Mucosa of descending colon (tissue), 3 donors: Measurements from ENCODE around the gene SHROOM2. TPM values are rescaled to one million over a fixed set of nuclear protein-coding genes. Genes with fewer than 3 reads are reported as not detected.

ENCODE experiments used
- ATAC-seq: fragments of 200-7000 bp; cut with Tn5 transposase; one replicate; pipeline ENCODE4 v1.9.1; 2020; ENCODE audit warnings: mild to moderate bottlenecking, moderate library complexity
- DNase-seq, 3 donors: peaks; one replicate each; pipeline ENCODE4 v3.0.0-alpha.2; 2020
- H3K36me3 ChIP-seq: fragments of 200-600 bp; one replicate; pipeline ENCODE4 v1.8.0; 2021; ENCODE audit warnings: low read depth, mild to moderate bottlenecking
- H3K4me1 ChIP-seq: fragments of 200-600 bp; one replicate; pipeline ENCODE4 v1.8.0; 2021; ENCODE audit warnings: low read depth, mild to moderate bottlenecking
- H3K4me3 ChIP-seq: fragments of 200-600 bp; one replicate; pipeline ENCODE4 v1.8.0; 2021; ENCODE audit warnings: mild to moderate bottlenecking
- H3K9me3 ChIP-seq: fragments of 200-600 bp; one replicate; pipeline ENCODE4 v1.8.0; 2021; ENCODE audit warnings: mild to moderate bottlenecking
- CTCF ChIP-seq: fragments of 200-600 bp; IDR thresholded peaks from one replicate; pipeline ENCODE4 v1.8.0; 2022; ENCODE audit warnings: antibody characterized with exemption, mild to moderate bottlenecking
- intact Hi-C, 2 donors: fragments of 100-400 bp; cut with DNase I in 1 of 2; cut with micrococcal nuclease in 1 of 2; formaldehyde crosslinking; loops; one replicate each; pipeline versions ENCODE4 v1.11.0 to v1.11.1; 2022; cut with DNase I, micrococcal nuclease
- total RNA-seq, 3 donors: library from RNA; stranded (reverse); fragmentation: NEBNext Ultra II Directional in 2 of 3; extraction: Animal tissue kit (Norgen Biotek cat#: 25700) in 2 of 3; gene quantifications; one replicate each; pipeline versions ENCODE4 v1.2.1 to v1.2.4, GENCODE V29; 2021 to 2023
- donor health status: DM: no; HTN: no; CAD: no; lungs with moderate emphysema.
- donor health status: DM: no; HTN: no; CAD: no.
- donor health status: DM: no; HTN: yes; CAD: no.

The SHROOM2 gene
- total RNA-seq, 3 donors from 2014 or later = 1.2 to 11.5 (median 5.1) TPM

DNA sequence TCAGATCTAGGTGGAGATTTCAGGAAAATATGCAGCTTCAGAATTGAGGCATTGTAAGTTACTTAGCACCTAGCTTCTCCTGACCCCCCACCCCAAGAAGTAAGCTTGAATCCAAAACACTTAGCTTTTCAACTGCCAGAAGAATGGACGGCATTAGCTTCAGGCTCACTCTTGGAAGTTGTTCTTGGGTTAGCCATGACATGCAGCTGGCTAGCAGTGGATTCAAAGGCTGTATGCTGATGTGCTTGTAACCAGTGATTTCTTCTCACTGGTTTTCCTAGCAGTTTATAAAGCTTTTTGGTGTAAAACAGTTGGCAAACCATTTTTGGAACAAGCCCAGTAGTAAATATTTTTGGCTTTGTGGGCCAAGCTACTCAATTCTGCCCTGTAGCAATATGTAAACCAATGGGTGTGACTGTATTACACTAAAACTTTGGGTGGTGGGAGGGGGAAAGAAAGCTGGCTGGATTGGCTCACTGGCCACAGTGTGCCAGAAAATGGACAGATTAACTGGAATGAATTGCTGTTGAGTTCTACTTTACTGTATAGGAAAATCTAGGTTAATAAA lies 85.6 kb downstream of the SHROOM2 start:
- TF ChIP-seq CTCF = no peak
- no peak for DNase-seq
- H3K4me3 ChIP-seq = no peak overlapping the region
- intact Hi-C loops = no loop called here
- H3K9me3 ChIP-seq = no peaks in the 10 kb centered on the region
- no peaks in the 10 kb centered on the region for H3K36me3 ChIP-seq
- H3K4me1 ChIP-seq = no peaks in the 10 kb centered on the region
- no peak for ATAC-seq

- TF ChIP-seq CTCF = no peak
- intact Hi-C loops = no loop called here
- H3K4me3 ChIP-seq = no peak overlapping the region
- no peak for ATAC-seq
- no peaks in the 10 kb centered on the region for H3K9me3 ChIP-seq
- H3K4me1 ChIP-seq = no peaks in the 10 kb centered on the region
- no peak for DNase-seq
- no peaks in the 10 kb centered on the region for H3K36me3 ChIP-seq
These were observed 87.1 kb downstream of the SHROOM2 start for GRCh38 chrX:9873360-9873759.

GRCh38 chrX:9873952-9874351 lies 87.7 kb downstream of the SHROOM2 start:
- Histone ChIP-seq H3K9me3 (no peaks in the 10 kb centered on the region), H3K4me3 (no peak overlapping the region), H3K4me1 (no peaks in the 10 kb centered on the region), H3K36me3 (no peaks in the 10 kb centered on the region)
- peak in 2 of 3 donors; percentile 33 to 40 for DNase-seq
- intact Hi-C loops = no loop called here
- peak; percentile 66 for ATAC-seq
- TF ChIP-seq CTCF = peak; percentile 26

GRCh38 chrX:9874483-9874882 lies 88.3 kb downstream of the SHROOM2 start:
- ATAC-seq = no peak
- no peak for DNase-seq
- no peak overlapping the region for H3K4me3 ChIP-seq
- no peaks in the 10 kb centered on the region for H3K36me3 ChIP-seq
- intact Hi-C loops = no loop called here
- TF ChIP-seq CTCF = no peak
- no peaks in the 10 kb centered on the region for H3K9me3 ChIP-seq
- no peaks in the 10 kb centered on the region for H3K4me1 ChIP-seq

GRCh38 chrX:9875801-9876200 lies 89.6 kb downstream of the SHROOM2 start:
- intact Hi-C loops = no loop called here
- no peak overlapping the region for H3K4me3 ChIP-seq
- ATAC-seq = no peak
- H3K9me3 ChIP-seq = no peaks in the 10 kb centered on the region
- TF ChIP-seq CTCF = no peak
- no peak for DNase-seq
- no peaks in the 10 kb centered on the region for H3K4me1 ChIP-seq
- no peaks in the 10 kb centered on the region for H3K36me3 ChIP-seq

- H3K4me1 ChIP-seq = no peaks in the 10 kb centered on the region
- no peaks in the 10 kb centered on the region for H3K36me3 ChIP-seq
- ATAC-seq (no peak), DNase-seq (no peak)
- intact Hi-C loops = no loop called here
- no peaks in the 10 kb centered on the region for H3K9me3 ChIP-seq
- TF ChIP-seq CTCF = no peak
- H3K4me3 ChIP-seq = no peak overlapping the region
These were observed 90.0 kb downstream of the SHROOM2 start for GRCh38 chrX:9876201-9876600.
